Nucleus accumbens (tissue), 56 donors: ENCODE measurements around the gene RFX5.
"Not testable (repeated sequence)": the region's sequence is repeated elsewhere in the genome, so short reads cannot be mapped to it uniquely, and the experiment has no call there.

Experiments
- DNase-seq, 56 donors: peaks; one replicate each; lab custom pipeline; 2025; lab: John Stamatoyannopoulos, UW

The RFX5 gene

DNA sequence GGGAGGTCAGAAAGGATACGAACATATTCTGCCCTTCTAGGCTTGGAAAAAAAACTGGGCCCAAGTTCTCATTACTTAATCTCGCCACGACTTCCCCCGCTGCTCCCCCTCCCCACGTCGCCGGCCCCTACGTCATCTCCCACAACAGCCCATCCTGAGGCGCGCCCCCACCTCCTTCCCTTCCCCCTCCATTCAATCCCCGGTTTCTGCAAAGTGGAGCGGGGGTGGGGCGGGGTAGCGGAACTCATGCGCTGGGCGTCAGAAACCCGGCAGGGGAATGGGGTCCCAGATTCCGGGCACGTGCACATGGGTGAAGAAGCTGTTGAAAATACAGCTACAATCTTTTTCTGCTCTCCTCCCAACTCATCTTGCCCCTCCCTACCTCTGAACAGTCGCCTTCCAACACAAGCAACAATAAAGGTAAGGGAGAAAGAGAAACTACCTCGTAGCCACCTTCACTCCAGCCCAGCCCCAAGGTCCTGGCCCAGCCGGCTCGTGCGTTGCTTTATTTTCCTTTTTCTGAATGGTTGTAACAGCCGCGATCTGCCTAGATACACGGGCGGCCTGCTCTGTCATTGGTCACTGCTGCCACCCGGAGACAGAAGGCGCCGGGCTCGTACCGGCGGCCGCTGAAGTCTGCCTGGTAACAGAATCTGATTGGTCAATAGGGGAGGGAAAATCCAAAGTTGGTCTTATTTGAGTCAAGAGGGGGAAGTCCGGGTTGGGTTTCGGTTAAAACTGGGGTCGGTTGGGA lies at the start of gene RFX5:
RFX5 (minus strand) TSS at position 484 of the 754 bp plus-strand sequence. CDS start 932 bp downstream, outside the sequence.
- peak; percentile 26 to 97 (median 88) for DNase-seq

DNA sequence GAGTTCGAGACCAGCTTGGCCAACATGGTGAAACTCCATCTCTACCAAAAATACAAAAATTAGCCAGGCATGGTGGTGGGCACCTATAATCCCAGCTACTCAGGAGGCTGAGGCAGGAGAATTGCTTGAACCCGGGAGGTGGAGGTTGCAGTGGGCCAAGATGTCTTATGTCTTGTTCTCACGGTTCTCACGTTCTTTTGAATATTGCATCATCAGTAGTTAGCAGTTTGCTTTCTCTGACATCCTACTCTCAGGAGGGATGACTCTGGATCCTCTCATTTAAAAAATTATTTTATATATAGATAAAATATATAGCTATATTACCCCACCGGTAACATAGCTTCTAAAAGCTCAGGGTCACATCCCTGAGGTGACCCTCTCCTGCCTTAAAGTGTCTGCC lies 49.2 kb upstream of the RFX5 start:
- DNase-seq: not testable (repeated sequence)

DNA sequence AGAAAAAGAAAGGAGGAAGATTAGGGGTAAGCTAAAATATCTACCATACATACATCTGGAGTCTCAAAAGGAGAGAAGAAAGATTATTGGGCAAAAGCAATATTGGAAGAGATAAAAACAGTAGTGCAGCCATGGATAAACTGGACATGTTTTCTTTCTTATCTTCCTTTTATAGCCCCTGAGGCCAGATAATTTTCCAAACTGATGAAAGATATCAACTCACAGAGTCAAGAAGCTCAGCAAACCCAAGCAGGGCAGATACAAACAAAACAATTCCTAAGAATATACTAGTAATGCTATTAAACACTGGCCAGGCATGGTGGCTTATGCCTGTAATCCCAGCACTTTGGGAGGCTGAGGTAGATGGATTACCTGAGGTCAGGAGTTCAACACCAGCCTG lies 46.5 kb upstream of the RFX5 start:
- DNase-seq: no peak

DNA sequence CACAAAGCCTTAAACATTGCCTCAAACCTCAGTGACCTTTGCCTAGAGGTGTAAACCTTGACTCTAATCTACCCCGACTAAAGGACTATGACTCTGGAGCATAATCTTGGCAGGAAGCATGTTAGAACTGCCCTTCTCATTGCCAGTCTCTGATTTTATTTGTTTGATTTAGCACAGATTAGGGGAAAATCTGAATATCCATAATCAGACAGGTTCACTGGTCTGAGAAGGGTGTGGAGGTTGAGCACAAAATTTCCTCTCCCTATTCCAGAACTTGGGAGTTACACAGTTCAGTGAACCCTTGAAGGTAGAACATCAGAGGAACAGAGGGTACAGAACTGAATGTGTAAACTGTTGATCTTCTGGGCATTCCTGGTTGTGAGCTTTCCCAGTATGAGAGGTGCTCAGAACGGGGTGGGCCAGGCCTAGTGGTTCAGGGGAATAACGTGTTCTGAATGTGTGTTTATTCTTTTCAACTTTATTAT lies 44.1 kb upstream of the RFX5 start:
- DNase-seq: no peak

DNA sequence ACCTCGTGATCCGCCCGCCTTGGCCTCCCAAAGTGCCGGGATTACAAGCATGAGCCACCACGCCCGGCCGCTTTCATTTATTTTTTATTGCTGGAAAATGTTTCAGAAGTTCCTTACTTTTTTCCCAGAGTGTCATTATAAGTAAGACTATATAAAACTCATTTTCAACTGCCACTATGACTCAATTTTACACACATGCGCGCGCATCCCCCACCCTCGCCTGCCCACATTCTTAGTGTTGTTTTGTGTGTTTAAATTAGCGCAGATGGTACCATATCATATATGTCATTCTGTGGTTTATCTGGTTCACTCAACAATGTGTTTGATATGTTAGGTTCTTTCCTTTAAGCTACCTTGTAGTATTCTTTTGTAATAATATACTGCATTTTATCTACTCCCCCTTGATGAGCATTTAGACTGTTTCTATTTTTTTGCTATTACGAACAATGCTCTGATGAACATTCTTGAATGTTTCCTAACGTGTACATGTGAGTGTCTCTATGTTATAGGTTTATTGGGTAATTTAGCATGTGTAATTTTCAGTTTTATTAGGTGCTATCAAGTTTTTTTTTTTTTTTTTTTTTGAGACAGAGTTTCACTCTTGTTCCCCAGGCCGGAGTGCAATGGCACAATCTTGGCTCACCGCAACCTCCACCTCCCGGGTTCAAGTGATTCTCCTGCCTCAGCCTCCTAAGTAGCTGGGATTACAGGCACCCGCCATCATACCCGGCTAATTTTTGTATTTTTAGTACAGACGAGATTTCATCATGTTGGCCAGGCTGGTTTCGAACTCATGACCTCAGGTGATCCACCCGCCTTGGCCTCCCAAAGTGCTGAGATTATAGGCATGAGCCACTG lies 43.4 kb upstream of the RFX5 start:
- DNase-seq: not testable (repeated sequence)

DNA sequence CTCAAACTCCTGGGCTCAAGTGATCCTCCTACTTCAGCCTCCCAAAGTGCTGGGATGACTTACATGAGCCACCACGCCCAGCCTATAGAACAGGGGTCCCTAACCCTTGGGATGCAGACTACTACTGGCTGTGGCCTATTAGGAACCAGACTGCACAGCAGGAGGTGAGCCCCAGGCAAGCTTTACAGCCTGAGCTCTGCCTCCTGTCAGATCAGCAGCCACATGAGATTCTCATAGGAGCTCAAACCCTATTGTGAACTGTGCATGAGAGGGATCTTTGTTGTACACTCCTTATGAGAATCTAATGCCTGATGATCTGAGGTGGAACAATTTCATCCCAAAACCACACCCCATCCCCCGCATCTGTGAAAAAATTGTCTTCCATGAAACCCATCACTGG lies 39.0 kb upstream of the RFX5 start:
- DNase-seq: no peak

DNA sequence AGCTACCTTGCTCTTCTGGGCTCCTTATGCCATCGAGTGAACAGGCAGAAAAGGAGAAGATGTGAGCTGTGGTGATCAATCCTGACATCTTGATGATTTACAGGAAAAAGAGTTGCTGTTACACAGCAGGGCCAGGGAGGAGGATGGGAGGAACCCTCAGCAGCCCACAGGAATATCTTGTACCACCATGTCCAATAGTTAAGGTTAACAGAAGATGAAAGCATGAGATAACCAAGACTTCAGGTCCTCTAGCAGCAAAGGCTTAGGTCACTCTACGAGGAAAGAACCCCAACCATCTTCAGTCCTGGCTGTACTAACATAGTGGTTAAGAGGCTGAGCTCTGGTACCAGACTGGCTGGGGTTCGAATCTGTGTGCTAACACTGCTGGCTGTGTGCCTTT lies 37.5 kb upstream of the RFX5 start:
- no peak for DNase-seq

DNA sequence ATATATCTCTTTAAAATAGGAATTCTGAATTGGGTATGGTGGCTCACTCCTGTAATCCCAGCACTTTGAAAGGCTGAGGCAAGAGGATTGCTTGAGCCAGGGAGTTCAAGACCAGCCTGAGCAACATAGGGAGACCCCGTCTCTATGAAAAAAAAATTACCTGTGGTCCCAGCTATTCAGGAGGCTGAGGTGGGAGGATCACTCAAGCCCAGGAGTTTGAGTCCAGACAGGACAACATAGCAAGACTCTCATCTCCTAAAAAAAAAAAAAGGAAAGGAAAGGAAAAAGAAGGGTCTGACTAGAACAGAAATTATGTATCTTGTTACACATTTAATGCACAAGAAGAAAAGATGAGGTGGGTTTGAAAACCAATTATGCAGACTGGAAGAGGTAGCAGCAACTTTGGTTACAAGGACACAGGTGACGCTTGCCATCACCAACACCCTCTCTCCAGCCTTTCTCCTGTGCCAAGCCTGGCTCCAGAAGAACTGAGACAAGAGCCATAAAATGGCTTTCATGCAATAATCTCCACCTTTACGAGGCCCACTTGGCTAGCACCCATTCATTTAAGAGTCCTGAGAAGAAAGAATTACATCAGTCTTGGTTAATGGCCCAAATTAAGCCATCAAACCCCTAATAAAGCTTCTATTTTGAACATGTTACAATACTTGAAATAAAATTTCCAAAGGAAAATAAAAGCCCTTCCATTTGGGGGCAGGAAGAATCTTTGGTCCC lies 30.3 kb upstream of the RFX5 start:
- no peak for DNase-seq

DNA sequence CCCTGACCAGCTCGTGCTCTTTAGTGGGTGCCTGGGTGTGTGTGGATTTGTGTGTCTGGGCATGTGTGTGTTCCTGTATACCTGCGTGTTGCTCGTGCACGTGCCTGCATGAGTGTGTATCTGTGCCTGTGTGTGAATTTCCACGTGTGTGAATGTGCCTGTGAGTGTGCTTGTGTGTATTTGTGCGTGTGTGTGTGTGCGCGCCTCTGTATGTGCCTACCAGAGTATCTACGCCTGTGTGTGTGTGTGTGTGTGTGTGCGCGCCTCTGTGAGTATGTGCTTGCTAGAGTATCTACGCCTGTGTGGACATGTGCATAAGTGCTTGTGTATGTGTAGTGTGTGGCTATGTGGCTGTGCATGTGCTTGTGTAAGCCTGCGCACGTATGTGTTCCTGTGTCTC lies 26.1 kb upstream of the RFX5 start:
- DNase-seq: no peak

DNA sequence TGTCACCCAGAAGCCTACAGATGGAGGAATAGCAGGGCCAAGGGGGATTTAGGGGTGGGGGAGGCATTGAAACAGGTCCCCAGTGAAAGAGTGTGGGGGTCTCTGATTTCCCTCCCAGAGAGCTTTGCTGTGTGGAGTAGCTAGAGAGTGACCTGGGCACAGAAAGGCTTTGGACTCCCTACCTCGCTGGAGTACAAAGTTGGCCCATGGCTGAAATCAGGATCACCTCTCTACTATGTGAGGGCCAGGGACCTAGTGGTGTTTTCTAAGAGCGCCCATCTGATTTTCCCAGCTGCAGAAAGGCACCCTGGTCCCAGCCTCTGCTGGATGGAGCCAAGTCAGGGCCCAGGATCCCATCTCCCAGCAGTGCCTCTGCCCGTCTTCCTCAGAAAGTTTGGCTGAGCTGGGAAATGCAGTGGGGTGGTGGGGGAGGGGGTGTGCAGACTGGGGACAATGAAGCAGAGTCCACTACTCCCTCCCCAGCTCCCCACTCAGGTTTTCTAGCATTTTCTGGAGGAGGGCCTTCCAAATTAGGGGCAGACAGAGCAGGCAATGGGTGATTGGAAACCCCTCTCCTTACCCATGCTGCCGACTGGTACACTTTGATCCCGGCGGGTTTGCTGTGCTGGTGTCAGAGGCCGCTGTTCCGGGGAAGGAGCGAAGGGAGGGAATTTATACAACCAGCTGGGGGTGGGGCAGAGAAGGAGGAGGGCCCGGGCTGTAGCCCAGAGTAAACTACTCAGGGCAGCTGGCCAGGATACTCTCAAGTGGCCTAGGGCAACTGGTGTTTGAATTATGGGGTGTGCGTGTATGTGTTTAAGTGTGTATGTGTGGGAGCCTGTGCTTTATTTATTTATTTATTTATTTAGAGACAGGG lies 25.2 kb upstream of the RFX5 start, which contains the start of gene SELENBP1:
SELENBP1 (minus strand) TSS at position 648 of the 877 bp plus-strand sequence; CDS start at position 584, 64 bp downstream.
- DNase-seq: peak in 51 of 56 donors; percentile 6 to 76 (median 45)

DNA sequence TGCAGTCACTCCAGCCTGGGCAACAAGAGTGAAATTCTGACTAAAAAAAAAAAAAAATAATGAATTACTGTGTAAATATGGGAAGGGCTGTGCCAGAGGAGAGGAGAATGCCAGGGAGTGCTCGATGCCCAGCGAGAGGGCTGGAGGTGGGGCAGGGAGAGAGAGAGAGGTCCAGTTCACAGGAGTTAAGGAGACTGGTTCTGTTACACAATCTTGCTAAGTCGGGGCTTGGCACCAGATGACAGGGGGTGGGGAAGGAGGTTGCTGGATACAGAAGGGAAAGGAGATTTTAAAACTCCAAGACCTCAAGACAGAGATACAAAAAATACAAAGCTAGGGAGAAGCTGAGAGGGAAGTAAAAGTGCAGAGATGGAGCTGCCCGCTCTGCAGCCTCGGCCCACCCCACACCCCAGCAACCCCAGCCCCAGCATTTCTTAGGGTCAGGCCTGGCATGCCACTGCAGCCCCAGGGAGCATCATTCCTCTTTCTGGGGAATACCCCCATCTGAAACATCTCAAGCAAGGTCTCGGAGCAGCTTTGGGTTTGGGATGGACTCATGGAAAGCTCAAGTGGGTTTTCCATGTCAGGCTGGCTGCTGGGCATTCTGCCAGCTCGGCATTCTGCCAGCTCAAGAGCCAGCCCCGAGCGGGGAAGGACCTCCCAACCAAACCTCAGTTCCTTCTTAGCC lies 24.5 kb upstream of the RFX5 start:
- DNase-seq: peak in 46 of 56 donors; percentile 7 to 71 (median 37)

DNA sequence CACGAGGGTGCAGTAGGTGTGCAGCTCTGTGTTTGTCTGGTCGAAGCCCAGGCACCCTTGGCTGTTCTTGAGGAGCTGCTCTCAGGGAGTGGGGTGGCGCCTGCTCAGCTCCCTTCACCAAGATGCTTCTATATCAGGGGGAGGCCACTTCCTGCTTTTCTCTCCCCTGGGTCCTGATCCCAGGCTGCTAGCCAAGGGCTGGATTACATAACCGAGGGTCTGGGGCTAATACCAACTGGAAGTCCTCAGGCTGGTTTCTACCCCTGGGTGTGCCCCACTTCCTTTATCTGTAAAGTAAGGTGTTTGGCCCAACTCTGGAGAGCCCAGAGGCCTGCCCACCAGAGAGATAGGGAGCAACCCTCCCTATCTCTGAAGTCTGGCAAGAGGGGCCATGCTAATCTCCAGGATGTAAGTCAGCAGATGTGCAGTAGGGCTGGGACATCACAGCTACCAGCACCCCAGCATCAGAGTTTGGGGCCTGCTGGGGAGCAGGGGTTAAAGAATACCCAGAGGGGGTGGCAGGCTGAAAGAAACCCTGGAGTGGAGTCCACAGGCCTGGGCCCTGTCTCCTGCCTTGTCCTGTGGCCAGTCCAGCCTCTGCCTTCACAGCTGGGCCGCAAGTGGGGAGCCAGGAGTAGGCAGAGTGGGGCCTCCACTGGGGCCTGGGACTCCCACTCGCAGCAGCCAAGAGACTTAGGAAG lies 23.3 kb upstream of the RFX5 start:
- DNase-seq: peak in 3 of 56 donors; percentile 5 to 12 (median 11)

DNA sequence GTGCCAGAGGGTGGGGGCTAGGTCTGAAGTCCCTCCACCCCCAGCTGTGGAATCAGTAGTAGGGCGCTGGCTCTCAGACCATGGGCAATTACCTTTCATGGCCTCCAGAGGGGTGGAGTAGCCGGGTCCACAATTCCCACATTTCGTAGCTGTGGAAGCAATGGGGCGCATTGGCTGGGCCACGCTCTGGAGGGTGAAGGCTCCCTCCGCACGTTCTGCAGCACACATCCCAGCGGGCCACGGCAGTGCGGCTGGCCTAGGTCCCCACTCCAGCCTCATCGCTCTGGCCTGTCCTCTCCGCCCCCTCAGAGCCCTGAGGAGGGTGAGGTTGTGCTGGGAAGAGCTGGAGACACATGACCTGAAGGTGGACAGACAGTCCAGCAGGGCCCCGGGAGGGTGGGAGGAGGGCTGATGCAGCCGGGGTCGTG lies 22.6 kb upstream of the RFX5 start:
- DNase-seq: no peak

DNA sequence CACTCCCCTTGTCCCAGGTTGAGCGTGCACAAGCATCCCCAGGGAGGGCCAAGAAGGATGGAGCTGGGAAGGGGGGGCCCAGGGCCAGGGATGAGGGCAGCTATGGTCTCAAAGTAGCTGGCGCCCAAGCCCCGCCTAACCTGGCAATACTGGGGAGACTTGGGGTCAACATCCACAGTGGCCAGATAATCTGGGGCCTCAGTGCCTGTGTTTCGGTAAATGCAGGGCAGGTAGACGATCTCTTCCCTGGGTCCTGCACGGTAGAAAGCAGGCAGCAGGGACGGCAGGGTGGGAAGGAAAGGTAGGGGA lies 22.2 kb upstream of the RFX5 start:
- DNase-seq: no peak

DNA sequence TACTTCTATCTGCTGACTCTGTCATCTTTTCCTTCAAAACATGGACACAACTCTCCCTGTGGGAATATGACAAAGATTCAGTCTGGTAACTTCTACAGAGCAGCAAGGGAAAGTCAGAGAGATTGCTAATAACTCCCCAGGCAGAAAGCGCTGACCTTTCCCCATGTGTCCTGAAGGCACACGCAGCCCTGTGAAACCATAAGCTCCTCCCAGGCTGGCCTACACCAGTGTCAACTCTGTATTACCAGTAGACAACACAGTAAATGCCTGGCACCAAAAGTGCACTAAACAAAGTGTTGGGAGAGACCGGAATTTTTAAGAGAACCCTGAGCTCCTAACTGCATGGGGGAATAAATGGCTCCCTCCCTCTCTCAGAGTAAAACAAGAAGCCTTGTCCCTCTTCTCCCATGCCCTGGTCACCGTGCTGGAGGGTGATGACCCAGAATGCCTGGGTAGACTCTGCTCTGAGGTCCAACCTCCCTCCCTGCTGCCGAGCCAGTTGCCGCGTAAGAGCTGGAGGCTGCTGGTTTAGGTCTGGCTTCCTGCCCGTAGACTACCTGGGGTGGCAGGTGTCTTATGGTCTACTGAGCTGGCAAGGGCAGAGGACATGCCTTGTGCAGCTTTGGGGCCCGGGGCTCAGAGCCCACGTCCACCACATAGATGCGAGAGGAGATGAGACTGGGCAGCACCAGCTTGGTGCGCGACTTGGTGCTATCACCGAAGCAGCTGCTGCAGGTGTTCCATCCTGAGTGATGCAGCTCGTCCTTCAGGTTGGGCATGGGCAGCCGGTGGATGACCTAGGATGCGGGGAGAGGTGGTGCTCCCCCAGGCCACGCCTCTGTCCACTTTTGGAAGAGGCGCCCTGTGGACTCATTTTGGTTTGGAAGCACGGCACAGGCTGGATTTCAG lies 21.6 kb upstream of the RFX5 start:
- DNase-seq: no peak

DNA sequence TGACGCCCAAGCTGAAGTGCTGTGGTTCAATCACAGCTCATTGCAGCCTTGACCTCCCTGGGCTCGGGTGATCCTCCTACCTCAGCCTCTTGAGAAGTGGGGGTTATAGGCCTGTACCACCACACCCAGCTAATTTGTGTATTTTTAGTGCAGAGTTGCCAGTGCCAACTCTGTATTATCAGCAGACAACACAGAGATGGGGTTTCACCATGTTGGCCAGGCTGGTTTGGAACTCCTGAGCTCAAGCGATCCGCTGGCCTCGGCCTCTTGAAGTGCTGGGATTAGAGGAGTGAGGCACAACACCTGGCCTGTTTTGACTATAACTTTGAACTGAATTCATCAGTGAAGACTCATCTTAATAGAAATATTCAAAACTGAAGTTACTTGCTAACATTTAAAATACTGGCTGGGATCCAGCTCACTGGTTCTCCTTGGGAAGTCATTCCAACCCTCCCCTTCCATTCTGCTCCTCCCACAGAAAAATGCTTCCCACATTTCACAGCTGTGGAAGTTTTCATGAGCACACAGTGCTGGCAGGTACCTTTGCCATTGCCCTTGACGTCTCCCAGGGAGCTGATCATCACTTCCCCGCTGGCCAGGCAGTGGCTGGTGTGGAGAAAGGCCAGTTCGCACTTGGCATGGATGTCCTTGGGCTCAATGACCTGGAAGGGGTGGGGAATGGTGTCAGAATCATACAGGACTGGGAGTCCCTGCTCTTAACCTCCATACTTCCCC lies 20.8 kb upstream of the RFX5 start:
- DNase-seq: peak in 16 of 56 donors; percentile 3 to 36 (median 16)

DNA sequence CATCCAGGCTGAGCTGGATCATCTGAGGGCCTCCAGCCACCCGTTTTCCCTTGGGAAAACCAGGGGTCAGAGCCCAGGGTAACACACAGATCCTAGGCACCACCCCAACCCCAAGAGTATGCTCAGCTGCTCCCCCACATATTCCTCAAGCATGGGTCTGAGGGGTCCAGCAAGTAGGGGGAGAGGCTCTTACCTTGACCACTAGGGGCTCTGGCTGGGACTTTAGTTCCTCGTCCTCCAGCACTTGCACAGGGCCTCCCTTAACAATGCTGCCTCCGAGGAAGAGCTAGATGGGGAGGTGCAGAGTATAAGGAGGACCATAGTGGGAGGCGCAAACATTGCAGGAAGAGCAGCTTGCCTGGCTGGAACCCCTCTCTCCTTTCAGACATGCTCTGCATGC lies 17.9 kb upstream of the RFX5 start:
- no peak for DNase-seq
